NB4 (cell line): ENCODE measurements around the gene RPTOR.
"Not testable (repeated sequence)": the region's sequence is repeated elsewhere in the genome, so short reads cannot be mapped to it uniquely, and the experiment has no call there.

Experiments used
- DNase-seq: peaks from one replicate; pipeline ENCODE4 v3.0.0; 2010; ENCODE audit warnings: low read depth
- H3K4me3 ChIP-seq: one replicate; pipeline ENCODE4 v1.5.1; 2011; ENCODE audit warnings: mild to moderate bottlenecking, low read depth, low read length, moderate library complexity
- CTCF ChIP-seq: IDR thresholded peaks from one replicate; pipeline ENCODE4 v1.5.1; 2012; ENCODE audit warnings: low read depth, low read length
- MYC ChIP-seq: IDR thresholded peaks from 2 replicates; pipeline ENCODE4 v1.6.1; 2011; ENCODE audit warnings: low read depth, low read length
- POLR2A ChIP-seq: IDR thresholded peaks from 2 replicates; pipeline ENCODE4 v1.6.1; 2011; ENCODE audit warnings: mild to moderate bottlenecking; ENCODE audit not compliant: insufficient read length; ENCODE audit errors: extremely low read depth
- TF ChIP-seq, protein P1 (sequence below): IDR thresholded peaks from 2 replicates; pipeline ENCODE4 v1.6.1; 2011; ENCODE audit warnings: low read depth, low read length

Gene RPTOR

DNA sequence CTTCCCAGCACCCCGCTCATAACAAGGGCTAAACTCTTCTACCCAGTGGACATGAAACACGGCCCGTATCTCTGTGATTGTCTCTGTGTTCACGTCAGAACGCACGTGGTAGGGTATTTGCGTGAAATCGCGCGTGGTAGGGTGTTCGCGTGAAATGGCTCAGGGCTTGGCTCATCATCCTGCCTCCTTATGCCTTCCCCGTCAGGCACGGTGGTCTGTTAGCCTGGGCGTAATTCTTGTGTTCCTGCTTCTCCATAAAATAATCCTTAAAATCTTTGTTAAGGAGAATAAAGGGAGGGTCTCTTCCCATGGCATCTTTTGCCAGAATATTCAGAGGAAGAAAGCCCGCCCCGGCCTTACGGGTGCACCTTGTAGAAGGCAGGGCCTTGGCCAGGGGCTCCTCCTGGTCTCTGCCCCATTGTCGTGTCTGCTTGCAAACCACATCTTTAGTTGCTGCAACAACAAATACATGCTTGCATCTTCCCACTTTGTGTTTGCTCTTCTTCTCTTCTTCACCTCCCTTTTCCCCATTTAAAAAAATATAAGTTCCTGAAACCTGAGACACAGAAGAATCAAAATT, 330.3 kb downstream of the RPTOR start:
- H3K4me3 ChIP-seq = no peak overlapping the region
- no peak for TF ChIP-seq POLR2A
- TF ChIP-seq, protein P1, sequence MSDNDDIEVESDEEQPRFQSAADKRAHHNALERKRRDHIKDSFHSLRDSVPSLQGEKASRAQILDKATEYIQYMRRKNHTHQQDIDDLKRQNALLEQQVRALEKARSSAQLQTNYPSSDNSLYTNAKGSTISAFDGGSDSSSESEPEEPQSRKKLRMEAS = no peak
- no peak for TF ChIP-seq CTCF
- TF ChIP-seq MYC = no peak
- no peak for DNase-seq

DNA sequence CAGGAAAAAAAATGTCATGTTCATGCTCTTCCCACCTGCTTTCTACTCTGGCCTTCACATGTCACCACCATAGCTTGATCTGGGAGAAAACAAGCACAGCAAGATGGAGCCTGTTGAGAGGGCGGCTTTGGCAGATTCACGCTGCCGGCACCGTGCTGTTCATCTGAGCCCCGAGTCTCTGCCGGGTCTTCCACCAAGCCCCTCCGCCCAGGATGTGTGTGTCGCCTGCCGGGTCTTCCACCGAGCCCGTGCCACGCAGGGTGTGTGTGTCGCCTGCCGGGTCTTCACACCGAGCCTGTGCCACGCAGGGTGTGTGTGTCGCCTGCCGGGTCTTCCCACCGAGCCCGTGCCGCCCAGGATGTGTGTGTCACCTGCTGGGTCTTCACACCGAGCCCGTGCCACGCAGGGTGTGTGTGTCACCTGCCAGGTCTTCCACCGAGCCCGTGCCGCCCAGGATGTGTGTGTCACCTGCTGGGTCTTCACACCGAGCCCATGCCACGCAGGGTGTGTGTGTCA, 330.9 kb downstream of the RPTOR start:
- H3K4me3 ChIP-seq, DNase-seq: not testable (repeated sequence)

DNA sequence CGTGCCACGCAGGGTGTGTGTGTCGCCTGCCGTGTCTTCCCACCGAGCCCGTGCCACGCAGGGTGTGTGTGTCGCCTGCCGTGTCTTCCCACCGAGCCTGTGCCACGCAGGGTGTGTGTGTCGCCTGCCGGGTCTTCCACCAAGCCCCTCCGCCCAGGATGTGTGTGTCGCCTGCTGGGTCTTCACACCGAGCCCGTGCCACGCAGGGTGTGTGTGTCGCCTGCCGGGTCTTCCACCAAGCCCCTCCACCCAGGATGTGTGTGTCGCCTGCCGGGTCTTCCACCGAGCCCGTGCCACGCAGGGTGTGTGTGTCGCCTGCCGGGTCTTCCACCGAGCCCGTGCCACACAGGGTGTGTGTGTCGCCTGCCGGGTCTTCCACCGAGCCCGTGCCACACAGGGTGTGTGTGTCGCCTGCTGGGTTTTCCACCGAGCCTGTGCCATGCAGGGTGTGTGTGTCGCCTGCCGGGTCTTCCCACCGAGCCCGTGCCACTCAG, 331.9 kb downstream of the RPTOR start:
- not testable (repeated sequence) for DNase-seq, H3K4me3 ChIP-seq

- TF ChIP-seq, protein P1 = no peak
- TF ChIP-seq MYC (no peak), CTCF (no peak), POLR2A (no peak)
- DNase-seq = no peak
- no peak overlapping the region for H3K4me3 ChIP-seq
These were observed 332.5 kb downstream of the RPTOR start for GRCh38 chr17:80876950-80877728.

DNA sequence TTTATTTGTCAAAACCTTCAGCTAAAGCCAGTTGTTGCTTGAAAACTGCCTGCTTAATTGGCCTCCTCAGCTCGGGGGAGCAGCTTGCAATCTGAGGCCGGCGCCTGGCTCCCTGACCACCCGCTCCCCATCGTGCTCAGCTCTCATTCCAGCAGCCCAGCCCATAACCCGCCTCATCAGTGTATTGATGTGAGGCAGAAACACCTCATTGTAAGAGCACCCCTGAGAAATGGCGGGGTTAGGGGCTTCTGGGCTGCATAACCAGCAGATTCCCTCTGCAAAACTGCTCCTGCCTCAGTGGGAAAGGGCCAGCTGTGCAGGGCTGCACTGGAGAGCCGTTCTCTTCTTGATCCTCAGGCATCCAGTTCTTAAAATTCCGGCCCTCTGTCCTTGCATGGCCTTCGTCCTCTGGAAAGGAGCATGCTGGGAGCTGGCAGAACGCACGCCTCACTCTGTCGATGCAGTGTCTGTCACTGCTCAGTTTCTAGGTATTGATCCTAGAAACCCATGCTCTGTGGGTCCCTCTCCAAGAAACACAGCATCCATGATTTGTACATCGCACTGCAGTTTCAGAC, 333.2 kb downstream of the RPTOR start:
- no peak for DNase-seq
- H3K4me3 ChIP-seq = no peak overlapping the region
- TF ChIP-seq POLR2A (no peak), MYC (no peak), CTCF (no peak)
- TF ChIP-seq, protein P1 = no peak

GRCh38 chr17:80878876-80879722, 334.5 kb downstream of the RPTOR start:
- no peak overlapping the region for H3K4me3 ChIP-seq
- no peak for TF ChIP-seq CTCF
- no peak for DNase-seq
